ENCODE results near the gene SPO11.

DNA sequence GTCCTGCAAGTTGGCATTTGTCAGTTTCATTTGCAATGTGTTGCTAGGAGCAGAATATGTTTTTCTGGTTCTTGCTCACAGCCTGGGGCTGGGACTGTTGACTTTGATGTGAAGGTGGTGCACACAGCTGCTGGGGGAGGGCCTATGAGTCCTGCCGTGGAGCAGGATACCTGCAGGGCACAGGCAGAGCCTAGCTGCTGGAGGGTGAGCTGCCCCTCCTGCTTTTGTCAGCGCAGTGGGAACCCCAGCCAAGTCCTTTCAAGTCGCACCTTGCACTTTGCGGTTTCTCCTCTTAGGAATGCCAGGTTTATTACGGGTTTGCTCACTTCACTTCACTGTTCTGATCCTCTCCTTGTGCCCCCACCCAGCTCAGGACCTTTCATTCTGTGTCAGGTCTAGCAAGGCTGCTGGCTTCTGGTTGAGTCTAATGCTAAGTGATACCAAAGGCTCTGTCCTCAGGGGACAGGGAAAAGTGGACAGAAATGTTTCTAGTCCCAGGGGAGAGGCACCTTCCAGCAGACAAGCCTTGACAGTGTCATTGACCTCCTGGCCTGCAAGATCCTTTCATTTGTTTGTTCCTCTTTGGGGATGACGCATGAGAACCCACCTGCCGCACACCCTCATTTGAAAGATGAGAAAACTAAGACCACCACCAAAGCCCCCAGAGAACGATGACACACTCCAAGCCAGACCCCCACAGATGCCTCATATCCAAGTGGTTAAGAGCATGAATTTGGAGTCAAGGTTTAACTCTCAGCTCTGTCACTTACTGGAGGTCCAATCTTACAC is 2.7 kb upstream of the SPO11 start:
- TF ChIP-seq CTCF (IDR thresholded peaks at IDR 0.05) = no peak
- TF ChIP-seq POLR2A (IDR thresholded peaks at IDR 0.05) = no peak

Data from prostate gland (tissue), 2 donors.